GM23248 (cell line): Measurements from ENCODE around the gene TNIK. TPM values are rescaled to one million over a fixed set of nuclear protein-coding genes. Genes with fewer than 3 reads are reported as not detected.
A peak's percentile ranks its signal among the peaks of the same experiment; 100 is the strongest.

Experiments
- DNase-seq: peaks from one replicate; pipeline ENCODE4 v3.0.0-alpha.2; 2015
- H2AFZ ChIP-seq: fragments of 200-600 bp; sonication (generic); 2 replicates; pipeline ENCODE4 v1.6.1; 2016; ENCODE audit warnings: antibody characterized with exemption
- H3F3A ChIP-seq: fragments of 200-600 bp; sonication (generic); 2 replicates; pipeline ENCODE4 v1.6.1; 2016; ENCODE audit warnings: mild to moderate bottlenecking, antibody characterized with exemption, mixed run types; ENCODE audit not compliant: insufficient read depth
- H3K27ac ChIP-seq: fragments of 200-600 bp; sonication (generic); 2 replicates; pipeline ENCODE4 v1.5.1; 2016; ENCODE audit warnings: mild to moderate bottlenecking
- H3K27me3 ChIP-seq: fragments of 200-600 bp; sonication (generic); replicated peaks from 2 replicates; pipeline ENCODE4 v1.6.1; 2016; ENCODE audit warnings: mild to moderate bottlenecking; ENCODE audit not compliant: insufficient read depth
- H3K36me3 ChIP-seq: fragments of 200-600 bp; sonication (generic); 2 replicates; pipeline ENCODE4 v1.6.1; 2016; ENCODE audit warnings: low read depth, mild to moderate bottlenecking
- H3K4me1 ChIP-seq: fragments of 200-600 bp; sonication (generic); 2 replicates; pipeline ENCODE4 v1.6.1; 2016; ENCODE audit warnings: mild to moderate bottlenecking; ENCODE audit not compliant: insufficient read depth
- H3K4me2 ChIP-seq: fragments of 200-600 bp; sonication (generic); one replicate; pipeline ENCODE4 v1.6.1; 2016; ENCODE audit warnings: mild to moderate bottlenecking; ENCODE audit not compliant: unreplicated experiment
- H3K4me3 ChIP-seq: fragments of 200-600 bp; sonication (generic); 2 replicates; pipeline ENCODE4 v1.5.1; 2016; ENCODE audit warnings: mild to moderate bottlenecking
- H3K79me2 ChIP-seq: fragments of 200-600 bp; sonication (generic); 2 replicates; pipeline ENCODE4 v1.6.1; 2016; ENCODE audit warnings: mild to moderate bottlenecking; ENCODE audit not compliant: insufficient read depth
- H3K9ac ChIP-seq: fragments of 200-600 bp; sonication (generic); 2 replicates; pipeline ENCODE4 v1.6.1; 2016; ENCODE audit warnings: mild to moderate bottlenecking
- H3K9me2 ChIP-seq: fragments of 200-600 bp; sonication (generic); 2 replicates; pipeline ENCODE4 v1.6.1; 2016; ENCODE audit warnings: mixed run types, mild to moderate bottlenecking, moderate library complexity; ENCODE audit not compliant: insufficient read depth
- H3K9me3 ChIP-seq: fragments of 200-600 bp; sonication (generic); one replicate; pipeline ENCODE4 v1.6.1; 2017; ENCODE audit warnings: low read depth
- H4K20me1 ChIP-seq: fragments of 200-600 bp; sonication (generic); 2 replicates; pipeline ENCODE4 v1.6.0; 2016; ENCODE audit not compliant: insufficient read depth
- EZH2 ChIP-seq: fragments of 200-600 bp; sonication (generic); IDR thresholded peaks from 2 replicates; pipeline ENCODE4 v1.6.1; 2018; ENCODE audit warnings: antibody characterized with exemption, mild to moderate bottlenecking; ENCODE audit not compliant: insufficient read depth, poor library complexity, severe bottlenecking
- EZH2phosphoT487 ChIP-seq: fragments of 200-600 bp; sonication (generic); IDR thresholded peaks from 2 replicates; pipeline ENCODE4 v1.6.1; 2018; ENCODE audit warnings: antibody characterized with exemption, moderate library complexity, mild to moderate bottlenecking, low read depth; ENCODE audit not compliant: insufficient read depth
- WGBS, 2 experiments: methylation state at CpG; one replicate each; pipeline ENCODE4 v1.1.6; 2015 to 2017; ENCODE audit warnings: low lambda C conversion rate in 2 of 2, low coverage in 1 of 2; ENCODE audit errors: missing lambda C conversion rate in 2 of 2; 5-methylcytosine and 5-hydroxymethylcytosine counted together
- in situ Hi-C: fragments of 300-500 bp; cut with MboI; formaldehyde crosslinking; loops from 2 replicates; pipeline ENCODE4 v1.15.0; 2020
- polyA plus RNA-seq: library from polyadenylated mRNA; unstranded; fragments of >200 nt; fragmentation: Nextera tagmentation; extraction: Ambion mirVana; gene quantifications from 2 replicates; pipeline ENCODE4 v1.2.1, GENCODE V29; 2016
- total RNA-seq: library from RNA; depleted of rRNA; stranded (reverse); fragments of >200 nt; shearing (Covaris generic); gene quantifications from 2 replicates; pipeline ENCODE4 v1.2.3, GENCODE V29; 2014

TNIK gene
- total and polyA plus RNA-seq, 2 experiments from 2014 or later = 0.80 to 2.3 TPM

DNA sequence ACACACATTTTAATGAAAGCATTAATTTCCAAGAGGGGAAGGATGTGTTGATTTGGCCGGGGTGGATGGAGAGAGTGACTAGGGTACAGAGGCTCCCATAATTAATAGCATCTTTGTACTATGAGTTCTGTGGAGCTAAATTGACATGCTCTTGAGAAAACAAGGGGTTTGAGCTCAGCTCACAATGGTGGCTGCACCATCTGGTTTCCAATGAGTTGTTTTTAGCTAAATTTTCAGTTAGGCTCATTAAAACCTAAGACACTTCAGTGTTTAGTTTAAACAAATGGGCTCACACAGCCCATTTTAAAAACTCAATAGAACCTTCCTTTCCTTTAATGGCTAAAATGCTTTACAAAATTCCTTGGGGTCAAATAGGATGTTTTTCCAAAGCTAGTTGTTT lies 199.7 kb downstream of the TNIK start:
- Histone ChIP-seq H4K20me1 (no peaks in the 10 kb centered on the region), H3K27ac (no peak overlapping the region), H3K79me2 (no peaks in the 10 kb centered on the region), H3K36me3 (no peaks in the 10 kb centered on the region), H3K9ac (no peak overlapping the region), H3K4me2 (no peak overlapping the region), H3F3A (peaks cover 31% of the 10 kb centered on the region), H2AFZ (no peak overlapping the region), H3K9me2 (no peaks in the 10 kb centered on the region; the same call in 1 of the 2 replicates), H3K9me3 (no peaks in the 10 kb centered on the region), H3K27me3 (no peaks in the 10 kb centered on the region), H3K4me3 (no peak overlapping the region), H3K4me1 (peaks cover 39% of the 10 kb centered on the region)
- no peak for DNase-seq
- in situ Hi-C loops = no loop called here
- 92 to 94% methylated on average over 1 of the region's 1 CpG for WGBS, 2 experiments
- TF ChIP-seq EZH2 (no peak), EZH2phosphoT487 (no peak)

DNA sequence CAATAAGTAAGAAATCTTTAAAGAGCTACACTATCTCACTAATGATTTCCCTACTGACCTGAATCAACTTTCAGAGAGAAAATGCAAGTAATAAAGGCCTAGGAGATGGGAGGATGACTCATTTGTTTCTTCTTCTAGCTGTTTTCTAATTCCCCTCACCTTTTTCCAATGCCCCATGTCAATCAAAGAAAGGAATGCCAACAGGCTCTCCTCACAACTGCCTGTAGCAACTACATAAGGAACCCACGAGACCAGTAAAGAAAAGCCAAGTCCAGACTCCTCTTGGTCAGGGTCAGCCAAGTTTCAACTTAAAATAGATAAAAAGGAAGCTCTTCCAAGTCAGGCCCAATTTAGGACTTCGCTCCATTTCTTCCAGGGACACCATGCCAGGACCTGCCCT lies 201.9 kb downstream of the TNIK start:
- H3K27ac ChIP-seq = peak overlapping the region; percentile 12
- H3K79me2 ChIP-seq = no peaks in the 10 kb centered on the region
- no peaks in the 10 kb centered on the region for H4K20me1 ChIP-seq
- 43 to 48% methylated on average over 2 of the region's 2 CpGs for WGBS, 2 experiments
- H3K9me3 ChIP-seq = no peaks in the 10 kb centered on the region
- no peaks in the 10 kb centered on the region for H3K27me3 ChIP-seq
- H3K4me3 ChIP-seq = no peak overlapping the region
- H3K9me2 ChIP-seq = no peaks in the 10 kb centered on the region; the same call in 1 of the 2 replicates
- peak overlapping the region; percentile 23 for H3K4me2 ChIP-seq
- H3K4me1 ChIP-seq = peaks cover 39% of the 10 kb centered on the region
- H2AFZ ChIP-seq = no peak overlapping the region
- H3K9ac ChIP-seq = no peak overlapping the region
- peaks cover 37% of the 10 kb centered on the region for H3F3A ChIP-seq
- in situ Hi-C loops = no loop called here
- DNase-seq = peak; percentile 28
- H3K36me3 ChIP-seq = no peaks in the 10 kb centered on the region
- TF ChIP-seq EZH2phosphoT487 (no peak), EZH2 (no peak)

DNA sequence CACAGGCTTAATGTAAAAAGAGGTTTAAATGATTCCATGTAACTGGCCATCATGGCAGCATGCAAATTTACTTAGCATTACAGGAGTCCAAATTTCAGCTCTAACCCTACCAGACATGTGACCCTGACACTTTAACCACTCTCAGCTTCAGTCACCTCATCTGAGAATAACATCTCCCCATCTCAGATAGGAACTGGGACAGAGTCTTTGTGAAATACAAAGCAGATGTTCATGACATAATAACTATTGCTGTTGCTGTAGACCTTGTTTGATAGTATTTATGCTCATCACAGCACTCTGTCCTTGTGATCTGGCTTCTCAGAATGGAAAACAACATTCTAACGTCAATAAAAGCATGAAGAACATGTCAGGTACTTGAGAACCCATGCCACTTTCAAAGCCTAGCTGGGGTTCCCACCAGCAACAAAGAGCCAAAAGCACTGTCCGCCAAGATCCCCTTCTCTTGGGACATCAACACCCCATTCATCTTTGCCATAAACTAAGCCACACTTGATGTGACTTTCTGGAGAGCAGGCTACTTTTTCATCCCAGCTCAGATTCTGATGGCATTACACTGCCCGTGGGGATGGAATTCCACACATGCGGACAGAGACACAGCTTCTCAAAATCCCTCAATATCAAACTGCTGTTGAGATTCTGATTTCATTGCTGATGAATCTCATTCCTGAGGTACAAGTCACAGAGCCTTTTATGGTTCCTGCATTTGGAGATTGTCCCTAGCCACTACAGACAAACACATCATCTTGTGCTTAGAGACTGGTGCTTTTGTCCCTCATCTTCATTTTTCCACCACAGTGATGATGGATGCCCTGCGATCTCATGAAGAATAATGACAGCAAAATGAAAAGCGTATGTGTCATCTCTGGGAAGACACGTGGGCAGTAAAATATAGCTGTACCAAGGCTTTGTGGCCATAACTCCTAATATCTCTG lies 202.7 kb downstream of the TNIK start:
- H3K4me1 ChIP-seq = peaks cover 36% of the 10 kb centered on the region
- H3K9ac ChIP-seq = no peak overlapping the region
- H3K27ac ChIP-seq = peak overlapping the region; percentile 37
- H3K4me3 ChIP-seq = no peak overlapping the region
- TF ChIP-seq EZH2phosphoT487 (no peak), EZH2 (no peak)
- H2AFZ ChIP-seq = no peak overlapping the region
- peaks cover 37% of the 10 kb centered on the region for H3F3A ChIP-seq
- H3K27me3 ChIP-seq = no peaks in the 10 kb centered on the region
- in situ Hi-C loops = no loop called here
- H4K20me1 ChIP-seq = no peaks in the 10 kb centered on the region
- no peaks in the 10 kb centered on the region for H3K79me2 ChIP-seq
- H3K9me2 ChIP-seq = no peaks in the 10 kb centered on the region; the same call in 1 of the 2 replicates
- no peaks in the 10 kb centered on the region for H3K9me3 ChIP-seq
- 30 to 37% methylated on average over 7 of the region's 7 CpGs for WGBS, 2 experiments
- H3K36me3 ChIP-seq = no peaks in the 10 kb centered on the region
- DNase-seq = peak; percentile 77
- peak overlapping the region; percentile 23 for H3K4me2 ChIP-seq

DNA sequence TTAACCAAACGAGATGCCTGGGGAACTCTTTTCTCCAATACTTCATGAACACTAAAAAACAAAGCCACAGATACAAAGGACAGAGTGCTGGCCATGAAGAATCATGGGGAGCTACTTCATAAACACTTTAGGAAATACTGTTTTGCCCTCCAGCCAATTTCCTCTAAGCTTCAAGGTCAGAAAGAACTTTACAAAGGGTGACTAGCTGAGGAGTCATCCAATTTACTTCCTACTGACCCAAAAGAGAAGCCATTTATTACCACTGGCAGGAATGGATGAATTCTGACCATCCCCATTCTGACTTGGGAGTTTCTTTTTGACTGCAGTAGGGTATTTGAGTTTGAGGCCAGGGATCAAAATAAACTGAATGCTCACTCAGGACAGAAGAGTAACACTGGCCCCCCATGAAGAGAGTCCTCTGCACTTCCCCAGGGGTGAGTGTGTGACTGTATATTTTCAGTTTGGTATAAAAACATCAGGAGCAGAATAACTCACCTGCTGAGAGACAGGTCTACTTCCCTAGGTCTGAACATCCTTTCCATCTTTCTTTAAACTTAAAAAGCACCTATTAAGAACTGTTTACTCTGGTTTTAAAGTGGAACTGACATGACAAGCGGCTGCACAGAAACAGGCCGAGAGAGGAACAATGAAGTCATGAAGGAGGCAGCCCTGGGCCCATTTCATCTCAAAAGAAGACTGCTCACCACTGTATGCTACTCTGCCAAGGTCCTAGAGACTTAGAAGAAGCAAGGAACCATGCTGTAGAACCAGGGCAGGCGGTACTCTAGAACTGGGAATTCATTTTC lies 203.6 kb downstream of the TNIK start:
- H3K4me3 ChIP-seq = no peak overlapping the region
- H3K9me2 ChIP-seq = no peaks in the 10 kb centered on the region; the same call in 1 of the 2 replicates
- peak overlapping the region; percentile 1 for H3K4me2 ChIP-seq
- no peaks in the 10 kb centered on the region for H3K27me3 ChIP-seq
- no peak overlapping the region for H3K9ac ChIP-seq
- 0 out of 2 replicates have a peak overlapping the region, but pooled peaks have one; percentile 37 for H3K27ac ChIP-seq
- no peaks in the 10 kb centered on the region for H3K36me3 ChIP-seq
- in situ Hi-C loops = no loop called here
- H3K9me3 ChIP-seq = no peaks in the 10 kb centered on the region
- H4K20me1 ChIP-seq = no peaks in the 10 kb centered on the region
- peaks cover 29% of the 10 kb centered on the region for H3K4me1 ChIP-seq
- peaks cover 37% of the 10 kb centered on the region for H3F3A ChIP-seq
- 79 to 83% methylated on average over 4 of the region's 4 CpGs for WGBS, 2 experiments
- H2AFZ ChIP-seq = no peak overlapping the region
- TF ChIP-seq EZH2phosphoT487 = no peak
- TF ChIP-seq EZH2 = no peak
- peak; percentile 59 for DNase-seq
- H3K79me2 ChIP-seq = no peaks in the 10 kb centered on the region
